ENCODE results near the gene RABGAP1L.
"Not testable (repeated sequence)": the region's sequence is repeated elsewhere in the genome, so short reads cannot be mapped to it uniquely, and the experiment has no call there.

Gene RABGAP1L

GRCh38 chr1:174153825-174154107 is 5.6 kb upstream of the RABGAP1L start:
- no peak for DNase-seq (ENCODE audit: low spot score)

- DNase-seq (ENCODE audit: low spot score) = no peak
Observed at GRCh38 chr1:174156437-174156836, 2.9 kb upstream of the RABGAP1L start.

GRCh38 chr1:174157157-174157806 is 2.0 kb upstream of the RABGAP1L start:
- DNase-seq (ENCODE audit: low spot score) = no peak

GRCh38 chr1:174158767-174159251 is 511 bp upstream of the RABGAP1L start:
- no peak for DNase-seq (ENCODE audit: low spot score)

- peak; percentile 76 for DNase-seq (ENCODE audit: low spot score)
Observed at GRCh38 chr1:174160109-174160473, 771 bp downstream of the RABGAP1L start.

- no peak for DNase-seq (ENCODE audit: low spot score)
Observed at GRCh38 chr1:174160603-174161002, 1.3 kb downstream of the RABGAP1L start.

GRCh38 chr1:174161813-174162212 is 2.5 kb downstream of the RABGAP1L start:
- DNase-seq (ENCODE audit: low spot score) = no peak

GRCh38 chr1:174164826-174165225 is 5.5 kb downstream of the RABGAP1L start:
- DNase-seq (ENCODE audit: low spot score) = no peak

GRCh38 chr1:174165471-174166137 is 6.3 kb downstream of the RABGAP1L start:
- DNase-seq (ENCODE audit: low spot score) = peak; percentile 24

GRCh38 chr1:174166530-174167264 is 7.4 kb downstream of the RABGAP1L start:
- no peak for DNase-seq (ENCODE audit: low spot score)

GRCh38 chr1:174167265-174167803 is 8.0 kb downstream of the RABGAP1L start:
- no peak for DNase-seq (ENCODE audit: low spot score)

- DNase-seq (ENCODE audit: low spot score) = no peak
Observed at GRCh38 chr1:174169342-174169741, 10.0 kb downstream of the RABGAP1L start.

- no peak for DNase-seq (ENCODE audit: low spot score)
Observed at GRCh38 chr1:174171073-174171472, 11.8 kb downstream of the RABGAP1L start.

- DNase-seq (ENCODE audit: low spot score) = no peak
Observed at GRCh38 chr1:174174461-174175329, 15.4 kb downstream of the RABGAP1L start.

GRCh38 chr1:174178459-174178858 is 19.1 kb downstream of the RABGAP1L start:
- DNase-seq (ENCODE audit: low spot score) = not testable (repeated sequence)

GRCh38 chr1:174189428-174190062 is 30.2 kb downstream of the RABGAP1L start:
- no peak for DNase-seq (ENCODE audit: low spot score)

- no peak for DNase-seq (ENCODE audit: low spot score)
Observed at GRCh38 chr1:174190691-174191199, 31.4 kb downstream of the RABGAP1L start.

- peak; percentile 72 for DNase-seq (ENCODE audit: low spot score)
Observed at GRCh38 chr1:174191349-174191862, 32.1 kb downstream of the RABGAP1L start.

GRCh38 chr1:174194461-174194860 is 35.1 kb downstream of the RABGAP1L start:
- no peak for DNase-seq (ENCODE audit: low spot score)

GRCh38 chr1:174197088-174197487 is 37.8 kb downstream of the RABGAP1L start:
- no peak for DNase-seq (ENCODE audit: low spot score)

GRCh38 chr1:174197547-174197946 is 38.2 kb downstream of the RABGAP1L start:
- DNase-seq (ENCODE audit: low spot score) = no peak
